Heart left ventricle (tissue), 16 donors: Measurements from ENCODE around the gene LCN10. TPM values are rescaled to one million over a fixed set of nuclear protein-coding genes. Genes with fewer than 3 reads are reported as not detected.
A peak's percentile ranks its signal among the peaks of the same experiment; 100 is the strongest.

Experiments used
- ATAC-seq, 4 donors: fragments of 200-7000 bp; cut with Tn5 transposase; one replicate each; pipeline ENCODE4 v1.9.1; 2020 to 2022; ENCODE audit warnings: moderate library complexity in 4 of 4, mild to moderate bottlenecking in 3 of 4, moderate number of reproducible peaks in 1 of 4
- DNase-seq, 5 donors: peaks; one replicate each; pipeline ENCODE4 v3.0.0-alpha.2; 2020
- H3K27ac ChIP-seq, 12 donors: fragments of 200-600 bp; sonication (generic) in 4 of 12; one replicate each; pipeline versions ENCODE4 v1.5.0 to v1.8.0; 2016 to 2022; ENCODE audit warnings: mild to moderate bottlenecking in 2 of 12
- H3K27me3 ChIP-seq, 9 donors: fragments of 200-600 bp; sonication (generic) in 2 of 9; one replicate each; pipeline versions ENCODE4 v1.5.1 to v1.8.0; 2016 to 2022; ENCODE audit warnings: mild to moderate bottlenecking in 3 of 9
- H3K36me3 ChIP-seq, 9 donors: fragments of 200-600 bp; sonication (generic) in 2 of 9; one replicate each; pipeline versions ENCODE4 v1.5.0 to v1.8.0; 2018 to 2022; ENCODE audit warnings: mild to moderate bottlenecking in 2 of 9
- H3K4me1 ChIP-seq, 12 donors: fragments of 200-600 bp; sonication (generic) in 4 of 12; one replicate each; pipeline versions ENCODE4 v1.5.0 to v1.8.0; 2016 to 2022; ENCODE audit warnings: mild to moderate bottlenecking in 3 of 12
- H3K4me3 ChIP-seq, 12 donors: fragments of 200-600 bp; sonication (generic) in 4 of 12; one replicate each; pipeline versions ENCODE4 v1.5.0 to v1.8.0; 2017 to 2022; ENCODE audit warnings: mild to moderate bottlenecking in 9 of 12, moderate library complexity in 4 of 12
- H3K9me3 ChIP-seq, 12 donors: fragments of 200-600 bp; sonication (generic) in 4 of 12; one replicate each; pipeline versions ENCODE4 v1.5.0 to v1.8.0; 2016 to 2022; ENCODE audit warnings: mild to moderate bottlenecking in 1 of 12
- POLR2A ChIP-seq, 2 donors: fragments of 450-650 bp; IDR thresholded peaks; one replicate each; pipeline ENCODE4 v1.6.1; 2017; ENCODE audit warnings: antibody characterized with exemption in 2 of 2, mild to moderate bottlenecking in 2 of 2, moderate library complexity in 2 of 2
- WGBS, 4 donors: extraction: QIAGEN DNeasy Blood & Tissue Kit in 2 of 4; methylation state at CpG; one replicate each; pipeline versions ENCODE4 v1.1.5 to v1.1.7; 2013 to 2018; 5-methylcytosine and 5-hydroxymethylcytosine counted together
- intact Hi-C, 10 donors: fragments of 100-400 bp; cut with DNase I; formaldehyde crosslinking; loops; one replicate each; pipeline versions ENCODE4 v1.11.1 to v1.14.2; 2022
- polyA plus RNA-seq, 2 donors: library from polyadenylated mRNA; stranded (reverse); fragments of 200-250 nt; gene quantifications; one replicate each; pipeline ENCODE4 v1.2.3, GENCODE V29; 2013
- total RNA-seq, 9 donors: library from RNA; depleted of rRNA in 2 of 9; stranded (reverse); fragments of >200 nt in 2 of 9; fragmentation: NEBNext Ultra II Directional in 3 of 9; extraction: Animal tissue kit (Norgen Biotek cat#: 25700) in 3 of 9; gene quantifications; one replicate each; pipeline versions ENCODE4 v1.1.0 to v1.2.4, GENCODE V29; 2016 to 2023
- TF ChIP-seq, protein P1 (sequence below), 12 donors: fragments of 200-600 bp; sonication (generic) in 4 of 12; IDR thresholded peaks; one replicate each; pipeline versions ENCODE4 v1.5.0 to v1.8.0; 2018 to 2022; ENCODE audit warnings: antibody characterized with exemption in 12 of 12, mild to moderate bottlenecking in 5 of 12
- donor health status: ischemic (EF 13 %, LVEDD 7.1; RV severe dilation, severe dysfunction).
- donor health status: healthy with polysubstance abuse.
- donor health status: DM: no; HTN: yes; CAD: no.
- donor health status: DM: no; HTN: no; CAD: no.
- donor health status: ischemic (EF 25% LVEDD 6.9; RV normal size, moderate dysfunction).
- donor health status: ischemic (EF 25% LVEDD 5.7; RV mildly dilated, moderate dysfunction).
- donor health status: healthy.
- donor health status: DM: yes; HTN: yes; CAD: no.
- donor health status: ischemic (EF 35%, LVEDD 5.7; RV mildly dilated, moderate dysfunction).
- donor health status: nonischemic (EF 11% LVEDD 7.7; RV severe dilation, severe dysfunction).
- donor health status: DM: yes; HTN: yes; CAD: no.
- donor health status: PGD.
- donor health status: ischemic (EF 29% LVEDD 5.4; RV normal size, mild dysfunction).
- donor health status: nonischemic (EF 23%, LVEDD 6.1; RV moderate dilation, normal function).

LCN10 gene
- total and polyA plus RNA-seq, 11 donors = 0.50 to 40.7 (median 10.5) TPM

DNA sequence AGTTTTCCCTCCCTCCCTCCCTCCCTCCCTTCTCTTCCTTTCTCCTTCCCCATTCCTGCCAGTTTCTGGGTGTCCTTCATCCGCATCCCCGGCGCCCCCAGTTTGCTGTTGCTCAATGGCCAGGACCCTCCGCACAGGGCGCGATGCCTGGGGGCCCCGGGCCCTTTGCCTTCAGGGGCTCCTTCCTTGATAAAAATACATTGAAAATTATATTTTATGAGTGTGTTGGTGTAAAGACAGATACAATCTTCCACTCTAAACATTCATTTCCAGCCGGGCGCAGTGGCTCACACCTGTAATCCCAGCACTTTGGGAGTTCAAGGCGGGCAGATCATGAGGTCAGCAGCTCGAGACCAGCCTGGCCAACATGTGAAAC lies 47.9 kb downstream of the LCN10 start:
- H3K4me3 ChIP-seq = no peak overlapping the region
- DNase-seq = no peak
- intact Hi-C loops = loop anchor here in 9 of 10 donors (2.0 to 10.0 kb wide), 6 partner anchors 52 to 213 kb away; partner anchors contain the start of gene SEC16A (in 3 of the 9)
- WGBS, 4 donors = 92 to 95% (median 93%) methylated on average over 11 of the region's 11 CpGs
- H3K36me3 ChIP-seq = no peaks in the 10 kb centered on the region
- peaks cover 0 to under 1% (median 0%) of the 10 kb centered on the region in 9 donors for H3K27me3 ChIP-seq
- peaks cover 3 to 47% (median 28%) of the 10 kb centered on the region in 12 donors for H3K4me1 ChIP-seq
- ATAC-seq = no peak
- no peak overlapping the region for H3K27ac ChIP-seq
- TF ChIP-seq POLR2A (IDR thresholded peaks at IDR 0.05) = no peak
- TF ChIP-seq, protein P1, sequence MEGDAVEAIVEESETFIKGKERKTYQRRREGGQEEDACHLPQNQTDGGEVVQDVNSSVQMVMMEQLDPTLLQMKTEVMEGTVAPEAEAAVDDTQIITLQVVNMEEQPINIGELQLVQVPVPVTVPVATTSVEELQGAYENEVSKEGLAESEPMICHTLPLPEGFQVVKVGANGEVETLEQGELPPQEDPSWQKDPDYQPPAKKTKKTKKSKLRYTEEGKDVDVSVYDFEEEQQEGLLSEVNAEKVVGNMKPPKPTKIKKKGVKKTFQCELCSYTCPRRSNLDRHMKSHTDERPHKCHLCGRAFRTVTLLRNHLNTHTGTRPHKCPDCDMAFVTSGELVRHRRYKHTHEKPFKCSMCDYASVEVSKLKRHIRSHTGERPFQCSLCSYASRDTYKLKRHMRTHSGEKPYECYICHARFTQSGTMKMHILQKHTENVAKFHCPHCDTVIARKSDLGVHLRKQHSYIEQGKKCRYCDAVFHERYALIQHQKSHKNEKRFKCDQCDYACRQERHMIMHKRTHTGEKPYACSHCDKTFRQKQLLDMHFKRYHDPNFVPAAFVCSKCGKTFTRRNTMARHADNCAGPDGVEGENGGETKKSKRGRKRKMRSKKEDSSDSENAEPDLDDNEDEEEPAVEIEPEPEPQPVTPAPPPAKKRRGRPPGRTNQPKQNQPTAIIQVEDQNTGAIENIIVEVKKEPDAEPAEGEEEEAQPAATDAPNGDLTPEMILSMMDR (IDR thresholded peaks at IDR 0.05) = no peak
- no peaks in the 10 kb centered on the region for H3K9me3 ChIP-seq

GRCh38 chr9:136694163-136694871 lies 48.4 kb downstream of the LCN10 start:
- no peak overlapping the region for H3K27ac ChIP-seq
- intact Hi-C loops = loop anchor here in 9 of 10 donors (2.0 to 10.0 kb wide), 6 partner anchors 52 to 212 kb away; partner anchors contain the start of gene SEC16A (in 3 of the 9)
- H3K27me3 ChIP-seq = no peaks in the 10 kb centered on the region
- no peak for TF ChIP-seq POLR2A (IDR thresholded peaks at IDR 0.05)
- TF ChIP-seq, protein P1 (IDR thresholded peaks at IDR 0.05) = peak; percentile 60 to 81 (median 73)
- peak in 2 of 5 donors; percentile 64 to 77 for DNase-seq
- 44 to 48% (median 45%) methylated on average over 17 to 32 of the region's 32 CpGs for WGBS, 4 donors
- no peak overlapping the region for H3K4me3 ChIP-seq
- H3K36me3 ChIP-seq = no peaks in the 10 kb centered on the region
- no peaks in the 10 kb centered on the region for H3K9me3 ChIP-seq
- peaks cover 3 to 52% (median 31%) of the 10 kb centered on the region in 12 donors for H3K4me1 ChIP-seq
- ATAC-seq = peak in 3 of 4 donors; percentile 43 to 57 (median 50)

- intact Hi-C loops = loop anchor here in 9 of 10 donors (2.0 to 10.0 kb wide), 6 partner anchors 51 to 211 kb away; partner anchors contain the start of gene SEC16A (in 3 of the 9)
- 72 to 92% (median 78%) methylated on average over 9 to 15 of the region's 15 CpGs for WGBS, 4 donors
- peak in 1 of 5 donors; percentile 28 for DNase-seq
- peaks cover 3 to 58% (median 32%) of the 10 kb centered on the region in 12 donors for H3K4me1 ChIP-seq
- H3K27me3 ChIP-seq = no peaks in the 10 kb centered on the region
- no peak for TF ChIP-seq POLR2A (IDR thresholded peaks at IDR 0.05)
- TF ChIP-seq, protein P1 (IDR thresholded peaks at IDR 0.05) = no peak
- H3K36me3 ChIP-seq = no peaks in the 10 kb centered on the region
- H3K9me3 ChIP-seq = no peaks in the 10 kb centered on the region
- ATAC-seq = no peak
- no peak overlapping the region for H3K4me3 ChIP-seq
- no peak overlapping the region for H3K27ac ChIP-seq
Observed at GRCh38 chr9:136693490-136694162, 49.1 kb downstream of the LCN10 start.

DNA sequence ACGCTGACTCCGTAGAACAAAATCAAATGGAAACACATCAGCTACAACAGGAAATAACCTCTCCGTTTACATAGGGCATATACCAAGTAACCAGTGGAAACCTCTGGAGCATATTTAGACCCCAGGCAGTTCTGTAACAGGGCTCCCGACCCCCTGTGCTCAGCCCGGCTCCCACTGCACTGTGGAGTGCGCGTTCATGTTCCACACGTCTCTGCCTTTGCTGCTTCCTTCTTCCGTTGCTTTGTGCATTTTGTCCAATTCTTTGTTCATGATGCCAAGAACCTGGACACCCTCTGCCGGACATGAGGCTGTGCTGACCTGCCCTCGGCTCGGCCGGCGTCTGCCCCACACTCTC lies 49.6 kb downstream of the LCN10 start:
- no peak overlapping the region for H3K27ac ChIP-seq
- TF ChIP-seq, protein P1 (IDR thresholded peaks at IDR 0.05) = no peak
- TF ChIP-seq POLR2A (IDR thresholded peaks at IDR 0.05) = no peak
- H3K9me3 ChIP-seq = no peaks in the 10 kb centered on the region
- H3K4me1 ChIP-seq = peaks cover 3 to 63% (median 33%) of the 10 kb centered on the region in 12 donors
- WGBS, 4 donors = 69 to 75% (median 72%) methylated on average over 14 of the region's 14 CpGs
- ATAC-seq (no peak), DNase-seq (no peak)
- no peaks in the 10 kb centered on the region for H3K36me3 ChIP-seq
- no peaks in the 10 kb centered on the region for H3K27me3 ChIP-seq
- intact Hi-C loops = loop anchor here in 8 of 10 donors (5.0 to 10.0 kb wide), 4 partner anchors 51 to 211 kb away; partner anchors contain the start of gene SEC16A (in 3 of the 8)
- H3K4me3 ChIP-seq = no peak overlapping the region
